Forelimb muscle (tissue), 1 donor: ENCODE data around the gene ZNF124. TPM values are rescaled to one million over a fixed set of nuclear protein-coding genes. Genes with fewer than 3 reads are reported as not detected.

Source experiments
- DNase-seq: peaks from one replicate; pipeline ENCODE4 v3.0.0-alpha.2; 2013; ENCODE audit warnings: low read depth
- polyA plus RNA-seq: library from polyadenylated mRNA; unstranded; fragments of 120-200 nt; gene quantifications from one replicate; pipeline ENCODE4 v1.2.1, GENCODE V29; 2013; ENCODE audit not compliant: insufficient read length

ZNF124 gene
- polyA plus RNA-seq, 1 donor: 7.8 TPM

GRCh38 chr1:247113094-247113497 lies 58.7 kb downstream of the ZNF124 start:
- no peak for DNase-seq

GRCh38 chr1:247112479-247112781 lies 59.4 kb downstream of the ZNF124 start:
- DNase-seq: no peak

GRCh38 chr1:247111700-247112478 lies 59.9 kb downstream of the ZNF124 start:
- no peak for DNase-seq

- DNase-seq: no peak
Measured at GRCh38 chr1:247111259-247111699, 60.5 kb downstream of the ZNF124 start.

GRCh38 chr1:247110627-247111258 lies 61.1 kb downstream of the ZNF124 start:
- DNase-seq: no peak

- DNase-seq: no peak
Measured at GRCh38 chr1:247107694-247108093, 64.1 kb downstream of the ZNF124 start.

GRCh38 chr1:247105966-247106365 lies 65.9 kb downstream of the ZNF124 start:
- DNase-seq: no peak

Other genes with a start within 250 kb of the ZNF124 start
- gene AHCTF1, start 240.1 kb downstream of the ZNF124 start, polyA plus RNA-seq: 27.6 TPM
- gene ZNF695, start 164.0 kb downstream of the ZNF124 start, polyA plus RNA-seq: 0.90 TPM
- 2.4 TPM for gene ZNF670, start 93.2 kb downstream of the ZNF124 start, polyA plus RNA-seq
- gene ZNF669, start 67.7 kb downstream of the ZNF124 start, polyA plus RNA-seq: 5.7 TPM
- gene VN1R5, start 84.1 kb upstream of the ZNF124 start, polyA plus RNA-seq: not detected
- gene ZNF496, start 159.8 kb upstream of the ZNF124 start, polyA plus RNA-seq: 32.9 TPM
- 0.66 TPM for gene NLRP3, start 244.2 kb upstream of the ZNF124 start, polyA plus RNA-seq